HG03558 (cell line): ENCODE results near the gene ZNF180.
"Not testable (repeated sequence)": the region's sequence is repeated elsewhere in the genome, so short reads cannot be mapped to it uniquely, and the experiment has no call there.

Experiments used
- ATAC-seq: cut with Tn5 transposase; IDR thresholded peaks from one replicate; pipeline ENCODE4 v1.9.1; 2021; ENCODE audit warnings: moderate number of reproducible peaks; ENCODE audit not compliant: unreplicated experiment; ENCODE audit errors: extremely low read depth

ZNF180 gene

DNA sequence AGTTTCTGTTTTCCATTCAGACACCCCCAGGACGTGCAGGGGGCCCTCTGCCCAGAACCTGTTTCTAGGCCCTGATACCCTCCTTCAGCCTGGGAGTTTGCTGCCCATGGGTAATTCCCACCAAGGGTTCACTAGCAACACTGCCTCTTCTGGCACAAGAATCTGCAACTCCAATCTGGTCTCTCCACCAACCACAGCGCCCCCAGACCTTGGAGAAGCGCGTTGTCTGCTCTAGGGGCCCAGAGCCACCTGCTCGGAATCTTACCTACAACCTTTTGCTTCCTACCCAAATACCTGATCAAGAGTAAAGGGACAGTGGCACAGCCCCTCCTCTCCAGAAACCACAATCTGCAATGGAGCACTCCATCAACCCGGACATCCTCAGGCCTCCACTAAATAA is 763 bp downstream of the ZNF180 start:
- ATAC-seq = no peak

DNA sequence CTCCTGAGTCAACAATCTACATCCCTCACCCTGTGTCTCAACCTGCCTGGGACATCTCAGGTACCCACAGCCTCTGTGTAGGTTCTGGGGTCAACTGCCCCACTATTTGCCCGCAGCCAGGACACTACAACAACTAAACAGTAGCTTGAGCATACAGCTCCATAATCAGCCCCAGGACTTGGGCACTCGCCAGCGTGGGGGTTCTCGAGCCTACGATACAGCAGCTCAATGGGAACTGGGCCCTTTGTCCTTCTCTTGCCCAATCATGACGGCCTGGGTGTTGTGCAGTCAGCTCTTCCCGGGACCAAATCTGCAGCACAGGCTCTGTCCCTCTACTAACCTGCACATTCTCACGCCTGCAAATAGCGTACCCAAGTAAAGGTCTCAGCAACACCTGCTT is 1.3 kb downstream of the ZNF180 start:
- ATAC-seq = no peak

DNA sequence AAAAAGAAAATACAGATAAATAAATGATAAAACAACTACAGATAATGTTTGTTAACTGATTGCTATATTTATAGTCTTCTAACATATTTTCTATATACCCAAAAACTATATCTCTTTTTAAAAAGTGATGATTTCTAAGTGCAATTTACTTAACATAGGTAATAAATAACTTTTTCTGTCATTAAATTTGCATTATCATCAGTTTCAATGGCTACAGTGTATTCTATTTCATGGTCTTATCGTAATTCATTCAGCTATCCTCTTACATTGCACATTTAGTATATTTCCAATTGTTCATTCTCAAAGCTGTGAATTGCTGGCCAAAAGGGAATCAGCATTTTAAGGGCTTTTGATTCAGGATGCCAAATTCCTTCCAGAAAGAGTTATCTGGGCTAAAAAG is 3.6 kb downstream of the ZNF180 start:
- no peak for ATAC-seq

DNA sequence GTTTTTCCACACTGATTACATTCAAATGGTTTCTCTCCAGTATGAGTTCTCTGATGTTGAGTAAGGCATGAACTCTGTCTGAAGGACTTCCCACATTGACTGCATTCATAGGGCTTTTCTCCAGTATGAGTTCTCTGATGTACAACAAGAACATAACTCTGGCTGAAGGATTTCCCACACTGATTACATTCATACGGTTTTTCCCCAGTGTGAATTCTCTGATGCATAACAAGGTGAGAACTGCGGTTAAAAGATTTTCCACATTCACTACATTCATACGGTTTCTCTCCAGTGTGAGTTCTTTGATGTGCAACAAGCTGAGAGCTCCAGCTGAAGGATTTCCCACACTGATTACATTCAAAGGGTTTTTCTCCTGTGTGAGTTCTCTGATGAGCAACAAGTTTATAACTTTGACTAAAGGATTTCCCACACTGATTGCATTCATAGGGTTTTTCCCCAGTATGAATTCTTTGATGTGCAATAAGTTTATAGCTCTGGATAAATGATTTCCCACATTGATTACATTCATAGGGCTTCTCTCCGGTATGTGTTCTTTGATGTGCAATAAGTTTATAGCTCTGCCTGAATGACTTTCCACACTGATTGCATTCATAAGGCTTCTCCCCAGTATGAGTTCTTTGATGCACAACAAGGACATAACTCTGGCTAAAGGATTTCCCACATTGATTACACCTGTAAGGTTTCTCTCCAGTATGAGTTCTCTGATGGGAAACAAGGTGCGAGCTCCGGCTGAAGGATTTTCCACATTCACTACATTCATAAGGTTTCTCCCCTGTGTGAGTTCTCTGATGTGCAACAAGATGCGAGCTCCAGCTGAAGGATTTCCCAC is 23.5 kb downstream of the ZNF180 start:
- no peak for ATAC-seq

DNA sequence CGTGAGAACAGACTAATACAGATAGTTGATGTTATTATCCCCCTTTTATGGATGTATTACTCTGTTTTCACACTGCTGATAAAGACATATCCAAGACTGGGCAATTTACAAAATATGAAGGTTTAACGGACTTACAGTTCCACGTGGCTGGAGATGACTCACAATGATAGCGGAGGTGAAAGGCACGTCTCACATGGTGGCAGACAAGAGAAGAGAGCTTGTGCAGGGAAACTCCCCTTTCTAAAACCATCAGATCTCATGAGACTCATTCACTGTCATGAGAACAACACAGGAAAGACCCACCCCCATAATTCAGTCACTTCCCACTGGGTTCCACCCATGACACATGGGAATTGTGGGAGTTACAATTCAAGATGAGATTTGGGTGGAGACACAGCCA is 31.6 kb downstream of the ZNF180 start:
- not testable (repeated sequence) for ATAC-seq

DNA sequence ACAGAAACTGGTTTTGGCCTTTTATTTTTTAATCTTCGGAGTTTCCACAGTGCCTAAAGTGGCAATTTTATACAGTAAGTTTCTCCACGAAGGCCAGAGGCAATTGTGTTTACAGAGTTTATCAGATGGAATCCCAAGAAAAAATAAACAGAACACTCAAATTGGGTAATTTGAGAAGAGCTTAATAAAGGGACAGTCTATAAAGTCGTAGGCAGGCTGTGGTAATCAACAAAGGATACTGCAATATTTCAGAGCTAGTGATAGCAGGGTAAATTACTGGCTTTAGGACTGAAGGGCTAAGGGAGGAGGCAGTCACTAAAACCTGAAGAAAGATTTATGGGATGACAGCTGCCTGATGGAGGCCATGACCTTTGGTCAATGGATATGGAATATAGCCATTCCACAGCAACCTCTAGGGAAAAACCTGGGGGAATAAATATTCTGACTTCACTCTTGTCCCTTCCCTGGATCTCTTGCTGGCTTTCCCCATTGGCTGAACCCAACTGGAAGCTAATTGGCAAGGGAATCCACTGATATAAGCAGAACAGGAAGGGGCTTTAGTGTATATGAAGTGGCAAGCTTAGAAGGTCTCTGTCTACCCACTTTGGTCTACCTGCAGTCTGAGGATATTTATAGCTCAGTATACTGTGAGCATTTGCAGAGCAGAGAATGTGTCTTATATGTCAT is 37.6 kb downstream of the ZNF180 start:
- not testable (repeated sequence) for ATAC-seq

DNA sequence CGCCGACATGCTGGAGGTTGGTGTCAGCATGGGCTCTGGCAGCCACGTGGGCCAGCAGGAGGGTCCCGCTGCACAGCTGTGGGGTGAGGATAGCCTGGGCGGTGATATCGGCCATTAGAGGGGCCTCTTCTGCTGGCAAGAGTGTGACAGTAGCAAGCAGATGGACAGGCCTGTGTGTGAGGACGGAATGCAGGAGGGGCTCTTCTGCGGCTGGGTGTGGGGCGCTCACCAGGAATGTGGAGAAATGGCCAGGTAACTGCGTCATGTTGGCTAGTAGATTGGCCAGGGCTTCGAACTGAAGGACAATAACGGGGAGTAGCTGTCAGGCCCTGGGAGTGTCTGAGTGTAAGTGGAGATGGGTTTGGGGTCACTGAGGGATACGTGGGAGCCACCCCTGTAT is 44.3 kb downstream of the ZNF180 start:
- not testable (repeated sequence) for ATAC-seq

DNA sequence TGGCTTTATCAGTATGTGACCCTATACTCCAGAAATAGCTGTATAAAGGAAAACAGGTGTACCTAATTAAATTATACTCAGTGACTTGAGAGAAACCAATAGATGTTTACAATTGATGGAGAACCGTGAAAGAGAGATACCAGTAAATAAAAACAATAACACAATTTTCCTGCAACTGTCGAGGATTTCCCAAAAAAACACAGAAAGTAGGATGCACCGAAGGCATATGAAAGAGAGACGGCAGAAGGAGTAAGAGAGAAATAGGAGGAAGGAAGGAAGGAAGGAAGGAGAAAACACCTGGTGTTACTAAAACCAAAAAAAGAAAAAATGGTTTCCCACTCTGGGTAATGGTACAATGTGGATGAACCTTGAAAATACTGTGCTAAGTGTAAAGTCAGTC is 45.2 kb downstream of the ZNF180 start:
- no peak for ATAC-seq

DNA sequence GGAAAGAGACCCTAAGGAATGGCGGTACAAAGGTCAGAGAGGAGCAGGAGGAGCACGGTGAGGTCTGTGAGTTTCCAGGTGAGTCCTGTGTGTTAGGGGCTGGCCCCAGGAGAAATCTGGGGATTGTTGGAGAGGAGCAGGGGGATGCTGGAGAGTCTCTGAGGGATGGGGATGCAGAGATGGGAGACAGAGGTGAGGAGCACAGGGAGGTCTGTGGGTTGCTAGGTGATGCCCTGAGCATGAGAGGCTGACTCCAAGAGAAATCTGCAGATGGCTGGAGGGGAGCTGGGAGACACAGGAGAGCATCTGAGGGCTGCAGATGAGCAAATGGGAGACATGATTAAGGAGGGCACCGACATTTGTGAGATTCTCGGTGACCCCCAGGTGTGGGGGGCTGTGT is 48.0 kb downstream of the ZNF180 start:
- ATAC-seq = no peak

DNA sequence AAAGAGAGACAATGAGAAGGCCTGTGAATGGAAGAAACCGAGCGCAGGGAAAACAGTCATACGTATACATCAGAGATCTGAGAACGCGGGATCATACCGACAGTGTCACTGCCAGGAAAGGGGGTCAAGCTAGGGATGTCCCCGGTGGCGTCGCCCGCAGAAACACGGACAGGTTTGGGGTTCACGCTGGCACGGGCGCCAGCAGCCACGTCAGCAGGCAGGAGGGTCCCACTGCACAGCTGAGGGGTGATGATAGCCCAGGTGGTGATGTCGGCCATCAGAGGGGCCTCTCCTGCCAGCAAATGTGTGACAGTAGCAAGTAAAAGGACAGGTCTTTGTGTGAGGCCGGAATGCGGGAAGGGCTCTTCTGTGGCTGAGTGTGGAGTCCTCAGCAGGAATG is 48.6 kb downstream of the ZNF180 start:
- ATAC-seq = no peak

DNA sequence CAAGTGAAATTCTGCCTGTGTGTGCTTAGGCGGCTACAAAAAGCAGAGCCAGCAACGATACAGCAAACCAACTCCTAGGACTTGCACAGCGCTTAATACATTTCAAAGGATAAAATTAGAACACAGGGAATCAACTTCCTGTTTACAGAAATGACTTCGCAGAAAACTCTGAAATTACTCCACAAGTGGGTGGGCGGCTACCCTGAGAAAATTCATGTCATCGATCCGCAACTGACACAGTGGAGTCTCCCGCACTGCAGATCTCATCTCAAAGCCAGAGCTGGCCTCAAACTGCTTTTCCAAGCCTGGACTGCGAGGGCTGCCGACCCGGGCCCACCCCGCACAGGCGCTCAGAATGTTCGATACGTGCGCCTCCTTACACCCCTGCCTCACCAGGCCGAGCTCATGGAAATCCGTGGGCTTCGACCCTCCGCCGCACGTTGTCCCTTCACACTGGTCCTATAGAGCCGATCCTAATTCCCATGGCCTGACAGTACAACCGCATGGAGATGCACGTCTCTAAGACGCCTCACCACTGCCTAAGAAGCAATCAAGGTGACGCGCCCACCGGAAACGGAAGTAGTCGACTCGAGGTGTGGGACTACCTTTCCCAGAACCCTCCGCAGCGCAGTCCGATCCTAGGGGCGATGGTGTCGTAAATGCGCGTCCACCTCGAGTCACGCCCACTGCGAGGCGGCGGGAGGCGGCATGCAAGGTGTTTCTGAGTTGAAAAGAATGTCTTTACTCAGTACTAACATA is 52.2 kb downstream of the ZNF180 start, which contains the start of gene ZNF229:
TSS of gene ZNF229 (minus strand) at position 557 of the 759 bp plus-strand sequence. CDS start 5,625 bp downstream, outside the sequence.
- no peak for ATAC-seq

DNA sequence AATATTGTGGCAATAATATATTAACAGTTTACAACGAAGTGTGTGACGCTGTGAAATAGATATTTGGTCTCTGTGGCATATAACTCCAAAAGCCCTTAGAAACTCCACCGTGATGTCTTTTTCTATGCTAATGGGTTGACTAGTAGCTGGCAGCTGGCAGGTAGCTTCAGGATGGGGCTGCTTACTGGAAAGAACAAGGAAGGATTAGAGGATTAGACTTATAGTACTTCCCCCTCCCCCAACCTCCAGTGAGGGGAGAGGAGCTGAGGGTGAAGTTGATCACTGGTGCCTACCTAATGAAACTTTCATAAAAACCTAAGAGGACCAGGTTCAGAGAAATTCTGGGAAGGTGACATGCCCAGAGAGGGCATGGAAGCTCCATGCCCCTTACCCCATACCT is 61.9 kb downstream of the ZNF180 start:
- ATAC-seq = no peak

DNA sequence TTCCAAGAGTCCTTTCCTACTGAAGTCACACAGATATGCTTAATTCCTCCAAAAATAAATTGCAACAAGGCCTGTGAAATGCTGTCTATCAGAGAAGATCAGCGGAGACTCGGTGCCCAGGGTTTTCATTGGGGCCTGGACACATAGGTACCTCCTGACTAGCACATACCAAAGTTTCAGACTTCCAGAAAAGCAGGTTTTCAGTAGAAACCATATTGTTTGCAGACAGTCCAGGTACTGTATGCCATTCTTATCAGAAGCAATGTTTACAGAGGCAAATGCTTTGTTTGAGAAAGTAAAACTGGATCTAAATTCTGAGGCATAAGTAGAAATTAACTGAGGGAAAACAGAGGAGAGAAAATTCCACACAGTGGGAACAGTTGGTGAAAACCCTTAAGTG is 64.9 kb downstream of the ZNF180 start:
- no peak for ATAC-seq

DNA sequence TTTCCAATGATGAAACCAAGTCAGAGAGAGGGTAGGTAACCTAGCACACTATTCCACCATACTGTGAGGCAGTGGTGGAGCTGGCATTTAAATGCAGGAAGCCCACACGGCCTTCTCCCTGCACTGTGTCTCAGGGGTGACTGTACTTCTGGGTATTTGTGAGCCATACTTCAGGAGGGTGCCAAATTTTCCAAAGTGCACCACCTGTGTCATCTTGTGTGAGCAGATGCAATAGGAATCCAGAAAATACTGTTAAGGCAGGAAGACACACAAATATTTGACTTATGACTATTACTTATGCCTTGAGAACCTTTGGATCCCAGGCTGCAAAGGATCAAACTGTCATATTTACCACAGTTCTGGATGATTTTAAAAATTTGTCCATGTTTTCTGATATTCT is 69.4 kb downstream of the ZNF180 start:
- no peak for ATAC-seq
